OCI-LY7 (cell line): ENCODE results near the gene ABHD12B. TPM values are rescaled to one million over a fixed set of nuclear protein-coding genes. Genes with fewer than 3 reads are reported as not detected.

Experiments
- BruUV-seq: library from RNA; stranded (reverse); fragments of 400-500 nt; replicated peaks from 2 replicates; lab custom pipeline; 2021; lab: Mats Ljungman, UMichigan
- CTCF ChIA-PET: fragments of 300-600 bp; sonication (Branson Sonifier 250); formaldehyde crosslinking; loops from one replicate; lab custom pipeline; 2022; ENCODE audit warnings: antibody characterized with exemption; ENCODE audit not compliant: unreplicated experiment; lab: Charles Lee
- POLR2A ChIA-PET: fragments of 300-600 bp; sonication (Branson Sonifier 250); formaldehyde crosslinking; loops from one replicate; lab custom pipeline; 2022; ENCODE audit warnings: antibody characterized with exemption; lab: Charles Lee
- DNase-seq: peaks from one replicate; pipeline ENCODE4 v3.0.0-alpha.2; 2015; ENCODE audit warnings: low spot score
- H2AFZ ChIP-seq: fragments of 200-600 bp; sonication (generic), shearing (Covaris generic); 2 replicates; pipeline ENCODE4 v1.6.1; 2014; ENCODE audit warnings: mild to moderate bottlenecking, antibody characterized with exemption, low read length, moderate library complexity
- H3K27ac ChIP-seq: fragments of 200-600 bp; sonication (generic); 2 replicates; pipeline ENCODE4 v1.5.1; 2014; ENCODE audit warnings: mixed run types, low read depth, mild to moderate bottlenecking, moderate library complexity, low read length, inconsistent platforms; ENCODE audit not compliant: poor library complexity, severe bottlenecking
- H3K36me3 ChIP-seq: fragments of 200-600 bp; sonication (generic); 2 replicates; pipeline ENCODE4 v1.6.1; 2014; ENCODE audit warnings: mild to moderate bottlenecking, antibody characterized with exemption, low read length, moderate library complexity, mixed read lengths; ENCODE audit not compliant: insufficient read depth
- H3K4me1 ChIP-seq: fragments of 200-600 bp; sonication (generic); 2 replicates; pipeline ENCODE4 v1.5.1; 2014; ENCODE audit warnings: mild to moderate bottlenecking, low read length; ENCODE audit not compliant: insufficient read depth, poor library complexity, severe bottlenecking
- H3K4me2 ChIP-seq: fragments of 200-600 bp; sonication (generic); 2 replicates; pipeline ENCODE4 v1.6.1; 2014; ENCODE audit warnings: mild to moderate bottlenecking, low read length
- H3K4me3 ChIP-seq: fragments of 200-600 bp; sonication (generic); 2 replicates; pipeline ENCODE4 v1.5.1; 2014; ENCODE audit warnings: mild to moderate bottlenecking, low read depth, low read length; ENCODE audit not compliant: poor library complexity, severe bottlenecking
- H3K79me2 ChIP-seq: fragments of 200-600 bp; sonication (generic); 2 replicates; pipeline ENCODE4 v1.6.1; 2016; ENCODE audit warnings: low read depth, mild to moderate bottlenecking, low read length, moderate library complexity, mixed read lengths; ENCODE audit not compliant: insufficient read depth
- H3K9me2 ChIP-seq: fragments of 200-600 bp; sonication (generic); 2 replicates; pipeline ENCODE4 v1.6.1; 2016; ENCODE audit warnings: mild to moderate bottlenecking, low read length, mixed read lengths; ENCODE audit not compliant: insufficient read depth
- H3K9me3 ChIP-seq: fragments of 200-600 bp; sonication (generic); 2 replicates; pipeline ENCODE4 v1.6.1; 2014; ENCODE audit warnings: mild to moderate bottlenecking, mixed run types, low read length, mixed read lengths
- H4K20me1 ChIP-seq: fragments of 200-600 bp; sonication (generic); 2 replicates; pipeline ENCODE4 v1.6.1; 2014; ENCODE audit warnings: mild to moderate bottlenecking, antibody characterized with exemption, low read length, moderate library complexity, mixed read lengths; ENCODE audit not compliant: insufficient read depth
- EZH2phosphoT487 ChIP-seq: fragments of 200-600 bp; sonication (generic); IDR thresholded peaks from 2 replicates; pipeline ENCODE4 v1.6.1; 2018; ENCODE audit warnings: low read depth, borderline replicate concordance, mild to moderate bottlenecking, mixed run types, antibody characterized with exemption, low read length, moderate library complexity, mixed read lengths
- intact Hi-C: fragments of 100-400 bp; cut with micrococcal nuclease; formaldehyde crosslinking; loops from one replicate; pipeline ENCODE4 v1.10.0; 2022; ENCODE audit not compliant: unreplicated experiment
- total RNA-seq, 2 experiments: library from RNA; depleted of rRNA in 1 of 2; stranded (reverse); fragments of >200 nt in 1 of 2; shearing (Covaris generic) in 1 of 2; gene quantifications; 2 replicates each; pipeline ENCODE4 v1.2.3, GENCODE V29; 2014 to 2022
- TF ChIP-seq, protein P1 (sequence below): fragments of 200-600 bp; sonication (generic); conservative IDR thresholded peaks from 2 replicates; pipeline ENCODE4 v1.5.1; 2014; ENCODE audit warnings: mild to moderate bottlenecking, antibody characterized with exemption, low read length, moderate library complexity, mixed read lengths

The ABHD12B gene
- total RNA-seq, 2 experiments from 2014 or later: 6.8 to 9.0 TPM

DNA sequence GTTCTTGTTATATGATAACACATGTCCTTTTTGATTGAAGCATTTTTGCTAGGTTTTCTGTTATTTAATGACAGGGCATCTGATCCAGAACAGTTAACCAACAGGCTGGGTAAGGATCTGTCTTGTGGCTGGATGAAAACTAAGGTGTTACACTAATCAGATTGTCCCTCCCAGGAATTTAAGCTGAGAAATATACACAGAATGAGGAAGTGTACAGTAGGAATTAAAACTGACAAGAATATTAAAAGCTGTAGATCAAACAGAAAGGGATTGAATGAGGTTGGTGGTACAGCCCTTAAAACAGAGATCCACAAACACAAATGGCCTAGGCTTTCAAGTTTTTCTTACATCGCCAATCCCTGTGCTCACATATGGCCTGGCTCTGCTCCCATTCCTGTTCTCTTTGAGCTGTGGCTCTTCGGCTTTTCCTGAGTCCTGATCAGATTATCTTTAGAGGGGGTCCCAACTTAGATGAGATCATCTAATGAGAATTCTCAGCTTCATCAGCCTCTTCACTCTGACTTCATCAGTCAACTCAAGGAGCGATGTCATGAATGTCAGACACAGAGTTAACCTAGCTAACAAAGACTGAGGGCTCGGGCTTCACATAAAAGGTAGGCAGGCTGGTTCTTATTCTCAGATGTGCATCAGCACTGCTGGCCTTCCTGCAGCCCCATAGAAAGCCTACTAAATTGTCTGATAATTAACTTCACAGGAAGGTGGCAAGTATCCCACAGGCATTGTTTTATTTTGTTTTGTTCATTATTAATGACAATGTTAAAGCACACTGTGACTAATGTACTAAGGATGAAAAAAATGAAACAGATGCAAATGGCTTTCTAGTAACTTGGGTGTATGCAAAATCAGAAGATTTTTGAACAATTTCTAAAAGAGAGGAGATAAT lies 61.0 kb downstream of the ABHD12B start:
- Histone ChIP-seq H2AFZ (no peak overlapping the region), H3K4me1 (no peaks in the 10 kb centered on the region), H3K4me3 (no peak overlapping the region), H3K9me2 (no peaks in the 10 kb centered on the region), H3K27ac (no peak overlapping the region), H3K79me2 (no peaks in the 10 kb centered on the region), H4K20me1 (no peaks in the 10 kb centered on the region), H3K9me3 (no peaks in the 10 kb centered on the region), H3K4me2 (no peak overlapping the region), H3K36me3 (no peaks in the 10 kb centered on the region)
- ChIA-PET CTCF (interaction anchor here (0.6 kb wide), 1 partner anchor 337 kb away, joined by 5 read pairs; no protein-coding TSS in a partner anchor), POLR2A (interaction anchor here (0.6 kb wide), 1 partner anchor 190 kb away, joined by 3 read pairs; no protein-coding TSS in a partner anchor)
- intact Hi-C loops: no loop called here
- BruUV-seq: no TSS peak
- TF ChIP-seq EZH2phosphoT487: no peak
- TF ChIP-seq, protein P1, sequence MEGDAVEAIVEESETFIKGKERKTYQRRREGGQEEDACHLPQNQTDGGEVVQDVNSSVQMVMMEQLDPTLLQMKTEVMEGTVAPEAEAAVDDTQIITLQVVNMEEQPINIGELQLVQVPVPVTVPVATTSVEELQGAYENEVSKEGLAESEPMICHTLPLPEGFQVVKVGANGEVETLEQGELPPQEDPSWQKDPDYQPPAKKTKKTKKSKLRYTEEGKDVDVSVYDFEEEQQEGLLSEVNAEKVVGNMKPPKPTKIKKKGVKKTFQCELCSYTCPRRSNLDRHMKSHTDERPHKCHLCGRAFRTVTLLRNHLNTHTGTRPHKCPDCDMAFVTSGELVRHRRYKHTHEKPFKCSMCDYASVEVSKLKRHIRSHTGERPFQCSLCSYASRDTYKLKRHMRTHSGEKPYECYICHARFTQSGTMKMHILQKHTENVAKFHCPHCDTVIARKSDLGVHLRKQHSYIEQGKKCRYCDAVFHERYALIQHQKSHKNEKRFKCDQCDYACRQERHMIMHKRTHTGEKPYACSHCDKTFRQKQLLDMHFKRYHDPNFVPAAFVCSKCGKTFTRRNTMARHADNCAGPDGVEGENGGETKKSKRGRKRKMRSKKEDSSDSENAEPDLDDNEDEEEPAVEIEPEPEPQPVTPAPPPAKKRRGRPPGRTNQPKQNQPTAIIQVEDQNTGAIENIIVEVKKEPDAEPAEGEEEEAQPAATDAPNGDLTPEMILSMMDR: no peak
- no peak for DNase-seq

DNA sequence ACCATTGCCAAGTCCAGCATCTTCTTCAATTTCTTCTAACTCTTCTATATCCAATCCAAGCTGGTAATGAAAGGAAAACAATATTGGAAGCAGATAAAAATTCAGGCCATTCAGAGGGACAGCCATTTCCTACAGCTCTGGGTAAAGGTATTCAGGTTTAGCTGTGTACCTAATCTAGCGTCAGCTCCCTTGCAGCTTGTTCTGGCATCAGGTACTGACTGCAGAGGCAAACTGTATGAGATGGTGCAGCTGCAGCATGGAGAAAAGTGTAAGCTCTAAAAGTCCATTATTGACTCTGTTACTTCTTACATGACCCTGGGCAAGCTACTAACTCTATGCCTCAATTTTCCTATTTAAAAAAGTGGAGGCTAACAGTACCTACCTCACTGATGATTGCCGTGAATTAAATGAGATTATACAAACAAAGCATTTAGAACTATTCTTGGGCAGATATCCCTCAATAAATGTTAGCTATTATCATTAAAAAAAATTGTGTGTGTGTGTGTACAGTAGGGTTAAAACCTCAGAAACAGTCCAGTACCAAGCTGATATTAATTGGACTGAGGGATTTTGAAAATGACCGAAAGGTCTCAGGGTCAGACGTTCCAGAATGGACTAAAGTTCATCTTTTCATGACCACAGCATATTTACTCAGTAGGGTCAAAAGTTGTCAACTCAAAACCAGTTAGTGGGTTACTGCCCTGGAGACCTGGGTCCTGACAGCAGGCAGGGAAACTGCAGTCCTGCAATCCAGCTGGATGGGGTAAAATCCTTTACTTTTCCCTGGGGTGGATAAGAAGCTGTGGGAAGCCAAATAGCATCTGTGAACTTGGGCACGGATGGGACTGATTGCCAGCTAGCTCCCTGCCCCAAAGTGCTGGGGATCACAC lies 63.5 kb downstream of the ABHD12B start:
- Histone ChIP-seq H3K36me3 (no peaks in the 10 kb centered on the region), H2AFZ (no peak overlapping the region), H3K9me2 (no peaks in the 10 kb centered on the region), H3K9me3 (no peaks in the 10 kb centered on the region), H3K4me3 (no peak overlapping the region), H4K20me1 (no peaks in the 10 kb centered on the region), H3K4me2 (no peak overlapping the region), H3K79me2 (no peaks in the 10 kb centered on the region), H3K27ac (no peak overlapping the region), H3K4me1 (no peaks in the 10 kb centered on the region)
- ChIA-PET POLR2A (interaction anchor here (0.5 to 1.5 kb wide), 4 partner anchors 10 to 223 kb away, joined by 3 to 6 read pairs (median 4); no protein-coding TSS in a partner anchor), CTCF (no interaction called here)
- intact Hi-C loops: no loop called here
- no TSS peak for BruUV-seq
- DNase-seq: no peak
- no peak for TF ChIP-seq EZH2phosphoT487
- TF ChIP-seq, protein P1: no peak
